Lung (tissue), 12 donors: Measurements from ENCODE around the gene AGAP1. TPM values are rescaled to one million over a fixed set of nuclear protein-coding genes. Genes with fewer than 3 reads are reported as not detected.

ENCODE experiments used
- ATAC-seq: fragments of 200-7000 bp; cut with Tn5 transposase; one replicate; pipeline ENCODE4 v1.9.1; 2020; ENCODE audit warnings: moderate number of reproducible peaks; ENCODE audit not compliant: insufficient read depth, low FRiP score
- DNase-seq, 3 donors: peaks; one replicate each; pipeline ENCODE4 v3.0.0-alpha.2; 2013 to 2017
- H3K27ac ChIP-seq, 2 donors: one replicate each; pipeline ENCODE4 v1.5.1; 2013; ENCODE audit warnings: mild to moderate bottlenecking in 2 of 2, moderate library complexity in 2 of 2, control low read depth in 1 of 2, inconsistent platforms in 1 of 2, low read depth in 1 of 2, low read length in 1 of 2
- H3K27me3 ChIP-seq, 3 donors: one replicate each; pipeline ENCODE4 v1.5.1; 2013; ENCODE audit warnings: low read length in 2 of 3; ENCODE audit not compliant: control insufficient read depth in 3 of 3, insufficient read depth in 3 of 3
- H3K36me3 ChIP-seq, 4 donors: one replicate each; pipeline ENCODE4 v1.5.1; 2013; ENCODE audit warnings: low read length in 4 of 4, mild to moderate bottlenecking in 1 of 4, moderate library complexity in 1 of 4; ENCODE audit not compliant: control insufficient read depth in 4 of 4, insufficient read depth in 4 of 4
- H3K4me1 ChIP-seq, 5 donors: one replicate each; pipeline ENCODE4 v1.5.1; 2013; ENCODE audit warnings: low read length in 5 of 5, mild to moderate bottlenecking in 2 of 5, moderate library complexity in 1 of 5; ENCODE audit not compliant: control insufficient read depth in 5 of 5, insufficient read depth in 5 of 5
- H3K4me3 ChIP-seq: one replicate; pipeline ENCODE4 v1.5.1; 2013; ENCODE audit warnings: mild to moderate bottlenecking, control low read depth, moderate library complexity
- H3K9ac ChIP-seq, 2 donors: one replicate each; pipeline ENCODE4 v1.5.1; 2013; ENCODE audit warnings: low read length in 2 of 2, control low read depth in 1 of 2; ENCODE audit not compliant: insufficient read depth in 1 of 2
- H3K9me3 ChIP-seq, 4 donors: one replicate each; pipeline ENCODE4 v1.5.1; 2013; ENCODE audit warnings: low read length in 3 of 4, mild to moderate bottlenecking in 1 of 4, moderate library complexity in 1 of 4; ENCODE audit not compliant: control insufficient read depth in 4 of 4, insufficient read depth in 3 of 4
- CTCF ChIP-seq: IDR thresholded peaks from 2 replicates; pipeline ENCODE4 v1.5.1; 2012; ENCODE audit warnings: mild to moderate bottlenecking; ENCODE audit errors: control extremely low read depth, extremely low read depth
- WGBS, 2 donors: extraction: QIAGEN DNeasy Blood & Tissue Kit; methylation state at CpG; one replicate each; pipeline ENCODE4 v1.1.7; 2013; 5-methylcytosine and 5-hydroxymethylcytosine counted together
- polyA plus RNA-seq, 2 donors: library from polyadenylated mRNA; stranded (reverse); fragments of 200-250 nt; gene quantifications; one replicate each; pipeline ENCODE4 v1.2.1, GENCODE V29; 2013
- total RNA-seq, 2 donors: library from RNA; depleted of rRNA in 1 of 2; stranded (reverse); fragments of >200 nt in 1 of 2; gene quantifications; one replicate each; pipeline ENCODE4 v1.2.1, GENCODE V29; 2014 to 2021
- donor health status: control.
- donor health status: control.
- donor health status: Bipolar disorder and iron deficiency.
- donor health status: healthy.
- donor health status: DM: yes; HTN: yes; CAD: no.

Gene AGAP1
- total and polyA plus RNA-seq, 4 donors = 6.6 to 39.4 (median 20.2) TPM

GRCh38 chr2:236008857-236009256 is 515.0 kb downstream of the AGAP1 start:
- no peaks in the 10 kb centered on the region for H3K9me3 ChIP-seq
- WGBS, 2 donors = 93% methylated on average over 9 of the region's 9 CpGs
- H3K4me3 ChIP-seq = no peak overlapping the region
- H3K9ac ChIP-seq = no peak overlapping the region
- DNase-seq (no peak), ATAC-seq (no peak)
- no peaks in the 10 kb centered on the region for H3K27me3 ChIP-seq
- peaks cover 0 to 3% (median 0%) of the 10 kb centered on the region in 5 donors for H3K4me1 ChIP-seq
- no peak overlapping the region for H3K27ac ChIP-seq
- no peaks in the 10 kb centered on the region for H3K36me3 ChIP-seq
- no peak for TF ChIP-seq CTCF

GRCh38 chr2:236010920-236011685 is 517.3 kb downstream of the AGAP1 start:
- H3K27ac ChIP-seq = no peak overlapping the region
- DNase-seq (peak in 1 of 3 donors; percentile 44), ATAC-seq (no peak)
- H3K27me3 ChIP-seq = no peaks in the 10 kb centered on the region
- no peak for TF ChIP-seq CTCF
- peaks cover 0 to 4% (median 0%) of the 10 kb centered on the region in 5 donors for H3K4me1 ChIP-seq
- 84% methylated on average over 15 of the region's 15 CpGs for WGBS, 2 donors
- no peaks in the 10 kb centered on the region for H3K36me3 ChIP-seq
- H3K9me3 ChIP-seq = no peaks in the 10 kb centered on the region
- H3K4me3 ChIP-seq = no peak overlapping the region
- no peak overlapping the region for H3K9ac ChIP-seq

- Histone ChIP-seq H3K9me3 (no peaks in the 10 kb centered on the region), H3K4me1 (peaks cover 0 to 4% (median 0%) of the 10 kb centered on the region in 5 donors), H3K27me3 (no peaks in the 10 kb centered on the region), H3K4me3 (no peak overlapping the region), H3K36me3 (no peaks in the 10 kb centered on the region), H3K9ac (no peak overlapping the region), H3K27ac (no peak overlapping the region)
- peak; percentile 19 for ATAC-seq
- TF ChIP-seq CTCF = no peak
- 51 to 52% methylated on average over 8 of the region's 8 CpGs for WGBS, 2 donors
- DNase-seq = peak in 1 of 3 donors; percentile 16
Observed at GRCh38 chr2:236012155-236012554, 518.3 kb downstream of the AGAP1 start.
